Osteoblast (primary cell): Measurements from ENCODE around the gene SHROOM2. TPM values are rescaled to one million over a fixed set of nuclear protein-coding genes. Genes with fewer than 3 reads are reported as not detected.

Source experiments
- DNase-seq: peaks from one replicate; pipeline ENCODE4 v3.0.0; 2011; ENCODE audit warnings: low spot score, mixed read lengths; ENCODE audit not compliant: insufficient read length; ENCODE audit errors: missing footprints
- H2AFZ ChIP-seq: 2 replicates; pipeline ENCODE4 v1.6.0; 2011; ENCODE audit warnings: mild to moderate bottlenecking, low read length
- H3K27ac ChIP-seq: 2 replicates; pipeline ENCODE4 v1.5.1; 2011; ENCODE audit warnings: mild to moderate bottlenecking, low read depth, low read length, moderate library complexity
- H3K27me3 ChIP-seq: 2 replicates; pipeline ENCODE4 v1.6.0; 2012; ENCODE audit warnings: mild to moderate bottlenecking, control low read depth, inconsistent platforms, low read length, moderate library complexity; ENCODE audit not compliant: insufficient read depth
- H3K36me3 ChIP-seq: 2 replicates; pipeline ENCODE4 v1.5.1; 2011; ENCODE audit warnings: mild to moderate bottlenecking, low read length, control low read depth, moderate library complexity; ENCODE audit not compliant: insufficient read depth
- H3K4me1 ChIP-seq: 2 replicates; pipeline ENCODE4 v1.5.1; 2011; ENCODE audit warnings: mild to moderate bottlenecking, low read length, control low read depth, moderate library complexity; ENCODE audit not compliant: insufficient read depth
- H3K4me2 ChIP-seq: 2 replicates; pipeline ENCODE4 v1.6.0; 2011; ENCODE audit warnings: mild to moderate bottlenecking, low read length; ENCODE audit not compliant: insufficient read depth
- H3K4me3 ChIP-seq: fragments of 200-600 bp; sonication (generic); 3 replicates; pipeline ENCODE4 v1.5.1; 2012; ENCODE audit warnings: mild to moderate bottlenecking, low read length, inconsistent platforms; ENCODE audit not compliant: insufficient read depth
- H3K79me2 ChIP-seq: 2 replicates; pipeline ENCODE4 v1.6.0; 2012; ENCODE audit warnings: mild to moderate bottlenecking, low read length, control low read depth, inconsistent platforms; ENCODE audit not compliant: insufficient read depth
- H3K9me3 ChIP-seq: 2 replicates; pipeline ENCODE4 v1.5.1; 2011; ENCODE audit warnings: low read depth, low read length, control low read depth
- H4K20me1 ChIP-seq: 2 replicates; pipeline ENCODE4 v1.6.0; 2012; ENCODE audit warnings: mild to moderate bottlenecking, low read length, control low read depth; ENCODE audit not compliant: insufficient read depth
- total RNA-seq: library from RNA; depleted of rRNA; stranded (reverse); fragments of >200 nt; gene quantifications from 2 replicates; pipeline ENCODE4 v1.2.3, GENCODE V29; 2012
- TF ChIP-seq, protein P1 (sequence below): IDR thresholded peaks from 2 replicates; pipeline ENCODE4 v1.5.1; 2011; ENCODE audit warnings: mild to moderate bottlenecking, low read depth, low read length, moderate library complexity; ENCODE audit errors: extremely low read depth

The SHROOM2 gene
- total RNA-seq, 1 donor: 8.0 TPM

DNA sequence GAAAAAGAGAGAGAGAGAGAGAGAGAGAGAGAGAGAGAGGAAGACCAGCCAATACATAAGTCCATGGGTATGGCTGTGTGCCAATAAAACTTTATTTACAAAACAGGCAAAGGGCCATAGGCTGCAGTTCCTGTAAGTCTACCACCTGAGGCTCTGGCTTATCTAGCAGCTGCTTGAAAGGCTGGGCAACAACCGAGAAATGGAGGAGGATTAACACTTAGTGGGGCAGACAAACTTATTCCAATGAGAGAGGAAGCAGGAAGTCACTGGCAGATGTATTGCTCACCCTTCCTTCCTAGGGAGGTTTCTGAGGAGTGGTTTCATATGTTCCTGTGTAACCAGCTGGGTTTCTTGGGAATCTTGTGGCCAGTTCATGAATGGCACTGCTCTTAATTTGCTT lies 15.9 kb upstream of the SHROOM2 start:
- Histone ChIP-seq H3K36me3 (no peaks in the 10 kb centered on the region), H3K79me2 (no peaks in the 10 kb centered on the region), H3K4me2 (no peak overlapping the region), H2AFZ (no peak overlapping the region), H4K20me1 (no peaks in the 10 kb centered on the region), H3K4me3 (no peak overlapping the region), H3K27ac (no peak overlapping the region), H3K9me3 (no peaks in the 10 kb centered on the region), H3K4me1 (no peaks in the 10 kb centered on the region), H3K27me3 (no peaks in the 10 kb centered on the region)
- TF ChIP-seq, protein P1, sequence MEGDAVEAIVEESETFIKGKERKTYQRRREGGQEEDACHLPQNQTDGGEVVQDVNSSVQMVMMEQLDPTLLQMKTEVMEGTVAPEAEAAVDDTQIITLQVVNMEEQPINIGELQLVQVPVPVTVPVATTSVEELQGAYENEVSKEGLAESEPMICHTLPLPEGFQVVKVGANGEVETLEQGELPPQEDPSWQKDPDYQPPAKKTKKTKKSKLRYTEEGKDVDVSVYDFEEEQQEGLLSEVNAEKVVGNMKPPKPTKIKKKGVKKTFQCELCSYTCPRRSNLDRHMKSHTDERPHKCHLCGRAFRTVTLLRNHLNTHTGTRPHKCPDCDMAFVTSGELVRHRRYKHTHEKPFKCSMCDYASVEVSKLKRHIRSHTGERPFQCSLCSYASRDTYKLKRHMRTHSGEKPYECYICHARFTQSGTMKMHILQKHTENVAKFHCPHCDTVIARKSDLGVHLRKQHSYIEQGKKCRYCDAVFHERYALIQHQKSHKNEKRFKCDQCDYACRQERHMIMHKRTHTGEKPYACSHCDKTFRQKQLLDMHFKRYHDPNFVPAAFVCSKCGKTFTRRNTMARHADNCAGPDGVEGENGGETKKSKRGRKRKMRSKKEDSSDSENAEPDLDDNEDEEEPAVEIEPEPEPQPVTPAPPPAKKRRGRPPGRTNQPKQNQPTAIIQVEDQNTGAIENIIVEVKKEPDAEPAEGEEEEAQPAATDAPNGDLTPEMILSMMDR: no peak
- DNase-seq: no peak

DNA sequence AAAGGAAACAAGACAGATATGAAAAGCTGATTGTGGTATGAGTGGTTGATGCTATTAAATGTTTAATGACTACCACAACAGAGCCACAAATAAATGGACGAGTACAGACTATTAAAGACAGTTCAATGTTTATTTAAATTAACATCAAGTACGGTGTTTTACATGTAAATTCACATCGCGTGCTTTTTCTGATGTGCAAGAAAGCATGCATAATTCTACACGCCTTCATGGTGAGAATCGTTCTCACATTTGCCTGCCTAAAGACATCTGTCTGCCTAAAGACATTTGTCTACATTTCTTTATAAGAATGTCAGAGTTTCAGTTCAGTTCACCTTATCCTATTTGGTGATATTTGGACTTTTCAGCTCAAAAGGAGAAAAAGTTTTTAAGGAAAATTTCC lies 13.3 kb upstream of the SHROOM2 start:
- Histone ChIP-seq H4K20me1 (no peaks in the 10 kb centered on the region), H3K9me3 (no peaks in the 10 kb centered on the region), H3K27ac (no peak overlapping the region), H3K4me1 (no peaks in the 10 kb centered on the region), H3K36me3 (no peaks in the 10 kb centered on the region), H2AFZ (no peak overlapping the region), H3K4me2 (no peak overlapping the region), H3K27me3 (no peaks in the 10 kb centered on the region), H3K4me3 (no peak overlapping the region), H3K79me2 (no peaks in the 10 kb centered on the region)
- no peak for DNase-seq
- TF ChIP-seq, protein P1: no peak

DNA sequence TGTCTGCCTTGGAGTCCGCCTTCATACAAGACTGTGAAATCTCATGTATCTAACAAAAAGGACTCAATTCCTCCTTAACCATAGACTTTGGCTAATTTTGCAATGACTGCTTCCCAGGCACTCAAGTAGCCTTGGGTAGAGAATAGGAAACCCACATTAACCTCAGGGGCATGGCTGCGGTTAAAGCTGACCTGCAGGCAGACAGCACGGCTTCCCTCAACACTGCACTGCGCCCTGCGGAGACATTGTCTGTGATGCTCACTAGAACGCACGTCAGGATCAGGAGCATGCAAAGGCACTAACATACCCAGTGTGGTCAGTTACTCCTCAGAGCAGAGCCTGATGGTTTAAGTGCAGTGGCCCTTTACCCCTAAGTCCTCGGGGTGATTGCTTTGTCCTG lies 10.3 kb upstream of the SHROOM2 start:
- no peak overlapping the region for H3K27ac ChIP-seq
- H3K4me2 ChIP-seq: no peak overlapping the region
- H3K9me3 ChIP-seq: no peaks in the 10 kb centered on the region
- H4K20me1 ChIP-seq: no peaks in the 10 kb centered on the region
- TF ChIP-seq, protein P1: no peak
- no peaks in the 10 kb centered on the region for H3K36me3 ChIP-seq
- H3K27me3 ChIP-seq: no peaks in the 10 kb centered on the region
- H3K4me3 ChIP-seq: no peak overlapping the region
- no peak for DNase-seq
- no peak overlapping the region for H2AFZ ChIP-seq
- H3K79me2 ChIP-seq: no peaks in the 10 kb centered on the region
- H3K4me1 ChIP-seq: no peaks in the 10 kb centered on the region

DNA sequence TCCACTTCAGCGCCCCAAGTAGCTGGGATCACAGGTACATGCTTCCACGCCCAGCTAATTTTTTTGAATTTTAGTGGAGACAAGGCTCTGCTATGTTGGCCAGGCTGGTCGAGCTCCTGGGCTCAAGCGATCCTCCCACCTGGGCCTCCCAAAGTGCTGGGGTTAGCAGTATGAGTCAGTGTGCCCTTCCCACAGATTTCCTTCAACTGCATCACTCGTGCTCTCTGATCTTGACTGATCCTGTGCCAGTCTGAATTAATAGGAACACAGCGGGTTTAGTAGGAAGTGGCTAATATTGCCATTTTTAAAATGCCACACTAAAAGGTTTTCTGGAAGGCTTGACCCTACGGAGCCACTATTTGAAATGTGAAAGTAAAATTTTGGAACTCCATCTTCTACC lies 4.3 kb upstream of the SHROOM2 start:
- Histone ChIP-seq H3K4me1 (no peaks in the 10 kb centered on the region), H3K4me3 (no peak overlapping the region), H3K36me3 (no peaks in the 10 kb centered on the region), H3K27ac (no peak overlapping the region), H3K4me2 (no peak overlapping the region), H3K27me3 (peaks cover 13% of the 10 kb centered on the region), H4K20me1 (no peaks in the 10 kb centered on the region), H3K9me3 (no peaks in the 10 kb centered on the region), H3K79me2 (no peaks in the 10 kb centered on the region), H2AFZ (no peak overlapping the region)
- TF ChIP-seq, protein P1: no peak
- no peak for DNase-seq
